ENCODE results near the gene C17orf113.

- no peak for TF ChIP-seq POLR2A (IDR thresholded peaks at IDR 0.05)
- no peak for TF ChIP-seq POLR2AphosphoS5 (IDR thresholded peaks at IDR 0.05)
- no peak for TF ChIP-seq CTCF (IDR thresholded peaks at IDR 0.05)
- TF ChIP-seq EP300 (IDR thresholded peaks at IDR 0.05): no peak
These were observed 32.1 kb downstream of the C17orf113 start for GRCh38 chr17:42018339-42018738.
